ENCODE results near the gene WRNIP1.
"Not testable (repeated sequence)": the region's sequence is repeated elsewhere in the genome, so short reads cannot be mapped to it uniquely, and the experiment has no call there.

The WRNIP1 gene

GRCh38 chr6:2784061-2784460 lies 18.9 kb downstream of the WRNIP1 start:
- no peak for DNase-seq (ENCODE audit: low read depth, low spot score)

DNA sequence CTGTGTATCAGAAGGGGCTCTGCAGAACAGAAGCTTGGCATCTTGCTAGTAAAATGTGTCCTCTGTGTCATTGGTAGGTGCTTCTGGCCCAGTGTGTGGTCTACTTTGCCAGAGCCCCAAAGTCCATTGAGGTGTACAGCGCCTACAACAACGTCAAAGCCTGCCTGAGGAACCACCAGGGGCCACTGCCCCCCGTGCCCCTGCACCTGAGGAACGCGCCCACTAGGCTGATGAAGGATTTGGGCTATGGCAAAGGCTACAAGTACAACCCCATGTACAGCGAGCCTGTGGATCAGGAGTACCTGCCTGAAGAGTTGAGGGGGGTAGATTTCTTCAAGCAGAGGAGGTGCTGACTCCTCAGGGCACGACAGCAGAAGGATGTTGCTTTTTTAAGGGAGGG lies 19.7 kb downstream of the WRNIP1 start:
- DNase-seq (ENCODE audit: low read depth, low spot score): no peak

- no peak for DNase-seq (ENCODE audit: low read depth, low spot score)
These were observed 21.1 kb downstream of the WRNIP1 start for GRCh38 chr6:2786269-2786668.

GRCh38 chr6:2790588-2791449 lies 25.6 kb downstream of the WRNIP1 start:
- DNase-seq (ENCODE audit: low read depth, low spot score): peak; percentile 78

- DNase-seq (ENCODE audit: low read depth, low spot score): no peak
These were observed 26.3 kb downstream of the WRNIP1 start for GRCh38 chr6:2791450-2791974.

- no peak for DNase-seq (ENCODE audit: low read depth, low spot score)
These were observed 27.3 kb downstream of the WRNIP1 start for GRCh38 chr6:2792330-2793110.

GRCh38 chr6:2793534-2794151 lies 28.4 kb downstream of the WRNIP1 start:
- DNase-seq (ENCODE audit: low read depth, low spot score): no peak

- DNase-seq (ENCODE audit: low read depth, low spot score): no peak
These were observed 29.1 kb downstream of the WRNIP1 start for GRCh38 chr6:2794171-2794730.

- DNase-seq (ENCODE audit: low read depth, low spot score): no peak
These were observed 30.0 kb downstream of the WRNIP1 start for GRCh38 chr6:2795162-2795561.

GRCh38 chr6:2795956-2796355 lies 30.8 kb downstream of the WRNIP1 start:
- DNase-seq (ENCODE audit: low read depth, low spot score): no peak

GRCh38 chr6:2796861-2797260 lies 31.7 kb downstream of the WRNIP1 start:
- no peak for DNase-seq (ENCODE audit: low read depth, low spot score)

GRCh38 chr6:2797564-2798031 lies 32.4 kb downstream of the WRNIP1 start:
- DNase-seq (ENCODE audit: low read depth, low spot score): no peak

DNA sequence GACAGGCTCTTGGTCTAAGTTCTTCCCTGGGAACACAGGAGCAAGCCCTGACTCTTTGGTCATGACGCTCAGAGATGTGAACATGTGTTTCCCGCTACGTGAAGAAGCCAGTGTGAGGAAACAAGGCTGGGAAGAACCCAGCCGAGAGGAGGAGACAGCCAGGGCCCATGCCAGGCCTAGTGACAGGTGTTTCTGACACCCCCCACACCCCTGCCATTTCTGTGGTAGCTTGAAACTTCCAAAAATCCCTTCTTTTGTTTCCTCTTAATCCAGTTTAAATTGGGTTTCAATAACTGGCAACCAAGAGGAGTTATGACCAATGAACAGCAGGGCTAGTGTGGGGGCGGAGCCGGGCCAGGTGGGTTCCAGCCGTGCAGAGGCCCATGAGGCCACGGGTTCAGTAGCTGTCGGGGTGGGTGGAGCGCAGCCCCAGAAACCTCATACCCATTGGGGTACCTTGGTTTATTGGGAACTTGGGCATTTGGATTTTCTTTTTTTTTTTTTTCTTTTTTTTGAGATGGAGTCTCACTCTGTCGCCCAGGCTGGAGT lies 33.5 kb downstream of the WRNIP1 start:
- DNase-seq (ENCODE audit: low read depth, low spot score): no peak

DNA sequence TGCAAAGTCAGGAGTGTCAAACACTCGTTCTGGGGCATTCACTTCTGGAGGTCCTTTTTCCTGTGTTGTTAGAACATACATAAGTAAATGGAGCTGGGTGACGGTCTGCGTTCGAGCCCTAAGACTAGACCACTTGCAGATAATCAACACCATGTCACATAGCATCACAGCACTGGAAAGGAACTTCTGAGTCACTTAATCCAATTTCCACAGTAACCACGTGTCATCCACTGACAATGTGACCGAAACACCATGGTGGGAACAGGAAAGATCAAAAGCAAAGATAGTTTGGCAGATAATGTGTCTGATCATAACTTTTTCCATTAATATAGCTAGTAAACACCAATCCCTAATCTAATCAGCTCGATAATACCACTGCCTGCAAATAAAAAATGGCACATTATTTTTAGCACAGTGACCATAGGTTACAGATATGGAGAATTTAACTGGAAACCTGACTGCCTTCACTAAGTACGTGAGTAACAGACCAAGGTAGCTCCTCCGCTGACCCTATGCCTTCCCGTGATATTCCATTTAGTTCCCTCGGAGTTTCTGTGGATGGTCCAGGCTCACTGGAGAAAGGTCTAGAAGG lies 34.8 kb downstream of the WRNIP1 start:
- no peak for DNase-seq (ENCODE audit: low read depth, low spot score)

- no peak for DNase-seq (ENCODE audit: low read depth, low spot score)
These were observed 35.5 kb downstream of the WRNIP1 start for GRCh38 chr6:2800552-2801316.

- not testable (repeated sequence) for DNase-seq (ENCODE audit: low read depth, low spot score)
These were observed 36.5 kb downstream of the WRNIP1 start for GRCh38 chr6:2801687-2802086.

DNA sequence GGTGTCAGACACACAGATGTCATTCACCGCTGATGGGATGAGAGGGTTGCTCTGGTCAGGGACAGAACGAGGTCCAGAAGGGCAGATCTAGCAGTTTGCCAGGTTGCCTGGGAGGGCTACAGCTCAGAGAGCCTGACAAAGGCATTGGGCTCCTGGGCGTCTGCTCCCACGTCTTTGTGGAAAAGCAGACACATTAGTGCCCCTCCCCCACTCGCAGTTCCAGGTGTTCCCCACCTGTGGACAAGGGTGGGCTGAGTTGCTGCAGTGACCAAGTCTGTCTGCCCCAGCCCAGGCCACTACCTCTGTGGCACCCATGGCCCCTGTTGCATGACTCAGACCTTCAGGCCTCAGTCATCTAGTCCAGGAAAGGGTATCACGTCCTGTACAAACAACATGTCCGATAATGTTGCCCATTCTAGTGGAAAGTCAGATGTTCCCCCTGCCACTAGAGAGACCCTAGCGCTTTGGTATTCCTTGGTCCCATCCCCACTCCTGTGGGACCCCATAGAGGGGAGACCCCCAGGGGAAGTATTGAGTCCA lies 37.4 kb downstream of the WRNIP1 start:
- DNase-seq (ENCODE audit: low read depth, low spot score): no peak

GRCh38 chr6:2803731-2804429 lies 38.7 kb downstream of the WRNIP1 start:
- DNase-seq (ENCODE audit: low read depth, low spot score): no peak

GRCh38 chr6:2804516-2804915 lies 39.3 kb downstream of the WRNIP1 start:
- DNase-seq (ENCODE audit: low read depth, low spot score): no peak
